Cerebellar cortex (tissue), 1 donor: ENCODE data around the gene MMP23B.
"Not testable (repeated sequence)": the region's sequence is repeated elsewhere in the genome, so short reads cannot be mapped to it uniquely, and the experiment has no call there.

Experiments used
- DNase-seq: peaks from one replicate; pipeline ENCODE4 v3.0.0-alpha.2; 2015; ENCODE audit warnings: low spot score

Gene MMP23B

GRCh38 chr1:1630965-1631781 is 800 bp upstream of the MMP23B start:
- DNase-seq, result no peak

DNA sequence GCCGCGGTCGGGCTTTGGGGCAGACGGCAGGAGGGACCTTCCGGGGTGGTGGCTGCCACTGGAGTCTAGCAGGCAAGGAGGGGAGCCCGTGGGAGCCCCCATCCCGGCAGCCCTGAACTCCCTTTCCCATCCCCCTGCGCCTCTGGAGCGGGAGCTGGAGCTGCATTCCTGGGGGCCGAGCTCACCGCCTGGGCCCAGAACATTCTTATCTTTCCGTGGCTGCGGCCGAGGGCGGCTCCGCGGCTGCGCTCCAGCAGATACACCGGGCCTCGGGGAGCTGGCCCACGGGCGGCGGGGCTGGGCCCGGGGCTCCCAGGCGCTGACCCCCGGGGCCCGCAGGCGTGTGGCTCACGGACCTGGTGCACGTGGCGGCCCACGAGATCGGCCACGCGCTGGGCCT is 1.4 kb downstream of the MMP23B start:
- not testable (repeated sequence) for DNase-seq

DNA sequence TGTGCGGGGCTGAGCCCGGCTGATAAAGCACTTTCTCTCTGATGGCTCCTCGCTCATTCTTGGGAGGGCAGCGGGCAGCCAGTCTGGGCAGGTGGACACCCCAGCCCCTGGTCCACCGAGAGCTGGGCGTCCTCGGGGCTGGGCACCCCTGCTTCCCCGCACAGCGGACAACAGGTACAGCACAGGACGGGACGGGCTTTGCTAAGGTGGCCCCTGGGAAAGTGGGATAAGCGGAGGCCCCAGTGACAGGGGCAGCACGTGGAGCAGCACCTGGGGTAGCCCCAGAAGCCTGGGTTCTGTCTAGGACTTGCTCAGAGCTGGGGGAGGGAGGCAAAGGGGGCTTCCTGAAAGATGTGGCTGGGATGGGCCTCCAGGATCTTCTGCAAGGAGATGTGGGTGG is 2.6 kb downstream of the MMP23B start:
- not testable (repeated sequence) for DNase-seq

DNA sequence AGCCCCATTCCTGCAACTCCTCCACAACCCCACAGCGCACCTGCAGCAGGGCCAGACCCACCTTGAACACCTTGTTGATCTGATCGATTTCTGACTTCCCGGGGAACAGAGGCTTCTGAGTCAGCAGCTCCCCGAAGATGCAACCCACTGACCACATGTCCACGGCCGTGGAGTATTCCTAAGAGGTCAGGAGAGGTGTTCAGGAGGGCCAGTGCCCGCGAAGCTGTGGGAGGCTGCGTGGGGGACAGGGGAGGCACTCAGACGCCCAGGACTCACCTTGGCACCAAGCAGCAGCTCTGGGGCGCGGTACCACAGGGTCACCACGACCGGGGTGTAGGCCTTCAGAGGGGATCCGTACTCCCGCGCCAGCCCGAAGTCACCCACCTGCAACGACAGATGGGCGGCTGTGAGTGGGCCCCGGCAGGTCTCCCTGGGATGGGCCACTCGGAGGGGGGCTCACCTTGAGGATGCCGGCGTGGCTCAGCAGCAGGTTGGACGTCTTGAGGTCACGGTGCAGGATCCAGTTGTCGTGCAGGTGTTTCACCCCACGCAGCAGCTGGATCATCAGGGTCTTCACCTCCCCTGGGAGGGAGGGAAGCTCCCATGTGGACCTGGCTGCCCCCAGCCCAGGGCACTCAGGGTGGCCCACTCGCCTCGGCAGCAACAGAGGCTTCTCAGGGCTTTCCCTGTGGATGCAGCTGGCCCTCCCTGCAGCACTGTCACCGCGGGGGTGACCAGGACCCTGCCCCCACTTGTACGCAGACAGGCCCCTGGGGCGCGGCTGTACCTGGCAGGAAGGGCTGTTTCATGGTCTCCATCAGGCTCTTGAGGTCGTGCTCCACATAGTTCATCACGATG is 4.9 kb downstream of the MMP23B start:
- not testable (repeated sequence) for DNase-seq

GRCh38 chr1:1637479-1637875 is 5.5 kb downstream of the MMP23B start:
- not testable (repeated sequence) for DNase-seq

- not testable (repeated sequence) for DNase-seq
Measured at GRCh38 chr1:1638528-1638927, 6.6 kb downstream of the MMP23B start.

GRCh38 chr1:1639368-1639767 is 7.4 kb downstream of the MMP23B start:
- not testable (repeated sequence) for DNase-seq

GRCh38 chr1:1640081-1640480 is 8.1 kb downstream of the MMP23B start:
- not testable (repeated sequence) for DNase-seq

- not testable (repeated sequence) for DNase-seq
Measured at GRCh38 chr1:1640711-1641461, 8.9 kb downstream of the MMP23B start.

GRCh38 chr1:1646326-1646725 is 14.4 kb downstream of the MMP23B start:
- not testable (repeated sequence) for DNase-seq

DNA sequence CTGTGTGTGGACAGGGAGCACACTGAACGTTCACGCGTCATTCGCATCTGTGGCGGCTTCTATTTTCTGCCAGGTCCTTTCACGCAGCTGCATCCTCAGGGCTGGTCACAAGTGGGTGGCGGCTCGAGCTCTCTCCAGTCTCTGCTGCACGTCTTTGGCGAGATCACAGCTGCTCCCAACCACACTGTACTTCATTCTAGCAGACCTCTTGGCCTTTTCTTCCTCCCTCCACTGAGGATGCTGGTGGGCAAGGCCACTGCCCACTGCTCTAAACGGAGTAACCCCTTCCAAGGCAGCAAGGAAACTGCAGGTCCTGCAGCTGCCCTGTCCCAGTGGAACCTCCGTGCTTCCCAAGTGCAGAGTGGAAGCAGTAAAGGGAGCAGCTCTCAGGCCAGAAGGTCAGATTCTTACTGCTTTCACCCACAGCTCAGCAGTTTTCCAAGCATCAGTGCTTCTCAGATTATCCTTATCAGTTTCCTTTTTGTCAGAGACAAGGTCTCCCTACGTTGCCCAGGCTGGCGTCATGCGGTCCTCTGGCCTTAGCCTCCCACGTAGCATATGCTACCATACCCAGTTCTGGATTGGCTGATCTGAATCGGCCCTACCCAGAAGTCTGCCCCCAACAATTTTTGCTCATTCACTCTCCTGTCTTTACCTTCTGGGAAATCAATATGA is 15.7 kb downstream of the MMP23B start:
- DNase-seq, result not testable (repeated sequence)

DNA sequence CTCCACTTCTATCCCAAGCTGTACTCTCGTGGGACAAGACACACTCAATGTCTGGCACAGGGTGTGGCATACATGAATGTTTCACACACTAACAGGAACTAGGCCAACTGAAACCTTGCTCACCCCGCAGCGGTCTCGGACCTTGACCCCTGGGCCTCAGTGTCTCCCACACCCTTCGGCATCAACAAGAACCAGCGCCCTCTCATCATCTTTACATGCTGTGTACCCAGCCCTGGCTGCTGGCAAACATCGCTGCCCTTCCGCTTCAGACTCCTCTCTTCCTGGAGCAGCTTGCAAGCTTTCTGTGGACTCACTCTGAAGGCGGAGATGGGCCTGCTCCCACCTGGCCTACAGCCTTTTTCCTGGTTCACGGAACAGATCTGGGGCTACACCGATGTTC is 16.3 kb downstream of the MMP23B start:
- DNase-seq, result not testable (repeated sequence)

GRCh38 chr1:1658583-1659549 is 26.9 kb downstream of the MMP23B start, which contains the start of gene CDK11B:
Gene CDK11B (minus strand): TSS chr1:1659004. CDS start chr1:1657485, 1,519 bp downstream.
- DNase-seq, result peak; percentile 95

DNA sequence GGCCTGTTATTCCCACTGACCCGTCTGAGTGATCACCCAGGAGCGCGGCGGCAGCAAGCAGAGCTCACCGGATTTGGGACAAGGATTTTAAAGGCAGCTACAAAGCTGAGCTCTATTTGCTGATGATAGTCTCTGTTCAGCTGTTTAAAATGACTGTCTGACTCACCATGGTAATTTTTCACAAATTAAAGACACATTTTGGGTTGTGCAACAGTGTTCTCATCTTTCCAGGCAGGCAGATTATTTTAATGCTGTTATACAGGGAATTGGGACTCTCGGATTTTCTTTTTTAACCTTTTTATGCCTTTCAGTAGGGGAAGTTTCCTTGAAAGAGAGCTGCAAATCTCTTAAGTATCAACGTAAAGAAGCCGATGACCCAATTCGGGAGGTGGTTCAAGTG is 30.4 kb downstream of the MMP23B start:
- not testable (repeated sequence) for DNase-seq

GRCh38 chr1:1662830-1663560 is 31.0 kb downstream of the MMP23B start:
- not testable (repeated sequence) for DNase-seq

GRCh38 chr1:1664318-1664717 is 32.3 kb downstream of the MMP23B start:
- not testable (repeated sequence) for DNase-seq

DNA sequence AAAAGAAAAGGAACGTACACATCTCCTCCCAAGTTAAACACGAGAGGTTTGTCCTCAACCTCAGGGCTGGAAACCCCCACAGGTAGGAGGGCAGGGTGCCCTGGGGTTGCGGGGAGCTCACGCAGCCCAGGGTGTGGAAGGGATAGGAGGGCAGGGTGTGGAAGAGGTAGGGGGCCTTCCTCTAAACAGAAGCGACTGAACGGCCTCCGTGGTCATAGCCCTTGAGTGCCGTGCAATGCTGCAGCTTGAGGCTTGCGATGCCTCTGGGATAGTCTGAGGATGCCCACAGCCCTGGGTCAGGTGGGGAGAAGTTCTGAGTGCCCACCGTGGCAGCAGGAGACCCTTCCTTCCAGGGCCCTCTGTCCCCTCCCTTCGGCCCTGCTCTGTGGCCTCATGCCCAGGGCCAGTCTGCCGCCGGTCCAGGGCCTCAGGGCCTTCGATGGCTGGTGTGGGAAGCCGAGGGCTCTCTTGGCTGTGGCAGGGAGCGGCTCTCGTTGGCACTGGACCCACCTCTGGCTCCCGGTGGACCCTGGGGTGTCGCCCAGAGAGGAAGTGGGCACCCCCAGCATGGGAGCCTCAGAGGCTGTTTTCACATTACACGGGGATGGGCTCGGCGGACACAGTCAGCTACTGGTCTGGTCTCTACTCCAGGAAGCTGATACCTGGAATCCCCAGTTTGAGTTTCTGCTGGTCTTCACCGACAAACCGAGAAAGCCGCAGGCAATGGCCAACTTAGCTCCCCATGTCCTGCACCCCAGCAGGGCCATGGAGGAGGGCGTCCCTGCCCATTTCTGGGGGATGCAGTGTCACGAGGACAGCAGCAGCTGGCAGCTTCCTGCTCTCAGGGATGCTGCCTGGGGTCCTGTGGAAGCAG is 33.2 kb downstream of the MMP23B start:
- no peak for DNase-seq

- no peak for DNase-seq
Measured at GRCh38 chr1:1665815-1666251, 33.9 kb downstream of the MMP23B start.
